GM12865 (cell line): ENCODE measurements around the gene ARHGAP27.
A peak's percentile ranks its signal among the peaks of the same experiment; 100 is the strongest.

Experiments
- DNase-seq: peaks from one replicate; pipeline ENCODE4 v3.0.0; 2010; ENCODE audit warnings: low read depth
- H3K4me3 ChIP-seq: 2 replicates; pipeline ENCODE4 v1.5.1; 2011; ENCODE audit warnings: mild to moderate bottlenecking, low read depth, low read length, control low read depth
- CTCF ChIP-seq: IDR thresholded peaks from 2 replicates; pipeline ENCODE4 v1.5.1; 2011; ENCODE audit warnings: low read length, control low read depth, low read depth, inconsistent platforms; ENCODE audit not compliant: insufficient read depth; ENCODE audit errors: missing control alignments

The ARHGAP27 gene

GRCh38 chr17:45384789-45385262, 47.8 kb downstream of the ARHGAP27 start:
- TF ChIP-seq CTCF = no peak
- H3K4me3 ChIP-seq = no peak overlapping the region
- no peak for DNase-seq

GRCh38 chr17:45384047-45384788, 48.5 kb downstream of the ARHGAP27 start:
- H3K4me3 ChIP-seq = no peak overlapping the region
- TF ChIP-seq CTCF = no peak
- DNase-seq = no peak

- no peak for DNase-seq
- H3K4me3 ChIP-seq = no peak overlapping the region
- TF ChIP-seq CTCF = no peak
Observed at GRCh38 chr17:45383003-45383402, 49.7 kb downstream of the ARHGAP27 start.

GRCh38 chr17:45382226-45382625, 50.4 kb downstream of the ARHGAP27 start:
- no peak for TF ChIP-seq CTCF
- no peak for DNase-seq
- H3K4me3 ChIP-seq = no peak overlapping the region

- no peak overlapping the region for H3K4me3 ChIP-seq
- DNase-seq = peak; percentile 21
- no peak for TF ChIP-seq CTCF
Observed at GRCh38 chr17:45380991-45381390, 51.7 kb downstream of the ARHGAP27 start.

GRCh38 chr17:45380046-45380765, 52.5 kb downstream of the ARHGAP27 start:
- TF ChIP-seq CTCF = no peak
- DNase-seq = no peak
- H3K4me3 ChIP-seq = no peak overlapping the region
